ENCODE measurements around the gene SH3RF3. TPM values are rescaled to one million over a fixed set of nuclear protein-coding genes. Genes with fewer than 3 reads are reported as not detected.

Gene SH3RF3
- polyA plus RNA-seq, 1 of the 3 experiments (the other 2 are of a cell fraction), result 1.9 TPM

DNA sequence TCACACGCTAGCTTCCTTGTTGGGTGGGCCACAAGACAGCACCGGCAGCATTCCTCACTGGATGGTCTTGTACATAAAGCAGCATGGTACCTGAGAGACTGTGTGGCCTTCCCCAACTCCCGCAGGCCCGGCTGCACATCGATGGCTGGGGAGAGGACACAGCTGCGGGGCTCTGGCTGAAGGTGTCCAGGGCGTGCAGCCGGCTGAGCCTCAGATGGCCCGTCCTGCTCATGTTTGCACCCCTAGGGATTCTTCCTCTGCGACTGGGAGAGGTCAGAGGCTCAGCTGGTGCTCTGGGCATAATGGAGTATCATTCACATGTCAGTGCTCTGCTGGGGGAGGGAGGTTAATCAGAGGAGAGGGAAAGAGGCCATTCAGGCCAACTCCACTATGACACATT, 276.9 kb downstream of the SH3RF3 start:
- ChIA-PET CTCF (interaction anchor here (0.8 kb wide), 1 partner anchor 104 kb away, joined by 3 read pairs; no protein-coding TSS in a partner anchor), POLR2A (no interaction called here)
- Histone ChIP-seq H3K9me3 (no peaks in the 10 kb centered on the region), H3K9me2 (no peaks in the 10 kb centered on the region), H3K36me3 (replicated peaks in 1 of 2; ENCODE audit: control insufficient read depth in 1 of 2, insufficient read depth in 2 of 2, low read length in 1 of 2) (no peaks in the 10 kb centered on the region), H3K4me2 (no peak overlapping the region), H2AFZ (ENCODE audit: low read depth) (no peak overlapping the region), H3K27me3 (ENCODE audit: insufficient read depth) (no peaks in the 10 kb centered on the region), H3K27ac (ENCODE audit: low read depth in 2 of 2, low read length in 1 of 2) (no peak overlapping the region), H3K79me2 (ENCODE audit: insufficient read depth) (no peaks in the 10 kb centered on the region), H3K9ac (no peak overlapping the region), H3K4me1 (ENCODE audit: control insufficient read depth in 1 of 2, insufficient read depth in 2 of 2, low read depth in 1 of 2, low read length in 1 of 2) (peaks cover 0 to 10% of the 10 kb centered on the region in 2 experiments; a peak in 1 of 4 replicates), H3F3A (replicated peaks; ENCODE audit: insufficient read depth) (no peaks in the 10 kb centered on the region), H3K4me3 (ENCODE audit: low read depth in 2 of 2, low read length in 1 of 2) (no peak overlapping the region), H4K20me1 (ENCODE audit: insufficient read depth) (0 out of 2 replicates have a peak, but pooled peaks cover 6% of the 10 kb centered on the region)
- 92% methylated on average over 6 of the region's 10 CpGs for WGBS (ENCODE audit: low lambda C conversion rate)
- TF ChIP-seq, protein P1, sequence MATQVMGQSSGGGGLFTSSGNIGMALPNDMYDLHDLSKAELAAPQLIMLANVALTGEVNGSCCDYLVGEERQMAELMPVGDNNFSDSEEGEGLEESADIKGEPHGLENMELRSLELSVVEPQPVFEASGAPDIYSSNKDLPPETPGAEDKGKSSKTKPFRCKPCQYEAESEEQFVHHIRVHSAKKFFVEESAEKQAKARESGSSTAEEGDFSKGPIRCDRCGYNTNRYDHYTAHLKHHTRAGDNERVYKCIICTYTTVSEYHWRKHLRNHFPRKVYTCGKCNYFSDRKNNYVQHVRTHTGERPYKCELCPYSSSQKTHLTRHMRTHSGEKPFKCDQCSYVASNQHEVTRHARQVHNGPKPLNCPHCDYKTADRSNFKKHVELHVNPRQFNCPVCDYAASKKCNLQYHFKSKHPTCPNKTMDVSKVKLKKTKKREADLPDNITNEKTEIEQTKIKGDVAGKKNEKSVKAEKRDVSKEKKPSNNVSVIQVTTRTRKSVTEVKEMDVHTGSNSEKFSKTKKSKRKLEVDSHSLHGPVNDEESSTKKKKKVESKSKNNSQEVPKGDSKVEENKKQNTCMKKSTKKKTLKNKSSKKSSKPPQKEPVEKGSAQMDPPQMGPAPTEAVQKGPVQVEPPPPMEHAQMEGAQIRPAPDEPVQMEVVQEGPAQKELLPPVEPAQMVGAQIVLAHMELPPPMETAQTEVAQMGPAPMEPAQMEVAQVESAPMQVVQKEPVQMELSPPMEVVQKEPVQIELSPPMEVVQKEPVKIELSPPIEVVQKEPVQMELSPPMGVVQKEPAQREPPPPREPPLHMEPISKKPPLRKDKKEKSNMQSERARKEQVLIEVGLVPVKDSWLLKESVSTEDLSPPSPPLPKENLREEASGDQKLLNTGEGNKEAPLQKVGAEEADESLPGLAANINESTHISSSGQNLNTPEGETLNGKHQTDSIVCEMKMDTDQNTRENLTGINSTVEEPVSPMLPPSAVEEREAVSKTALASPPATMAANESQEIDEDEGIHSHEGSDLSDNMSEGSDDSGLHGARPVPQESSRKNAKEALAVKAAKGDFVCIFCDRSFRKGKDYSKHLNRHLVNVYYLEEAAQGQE (IDR thresholded peaks at IDR 0.05; ENCODE audit: low read depth, low read length), result no peak
- TF ChIP-seq RFX5 (IDR thresholded peaks at IDR 0.05; ENCODE audit: low read length), result no peak
- TF ChIP-seq, protein P2, sequence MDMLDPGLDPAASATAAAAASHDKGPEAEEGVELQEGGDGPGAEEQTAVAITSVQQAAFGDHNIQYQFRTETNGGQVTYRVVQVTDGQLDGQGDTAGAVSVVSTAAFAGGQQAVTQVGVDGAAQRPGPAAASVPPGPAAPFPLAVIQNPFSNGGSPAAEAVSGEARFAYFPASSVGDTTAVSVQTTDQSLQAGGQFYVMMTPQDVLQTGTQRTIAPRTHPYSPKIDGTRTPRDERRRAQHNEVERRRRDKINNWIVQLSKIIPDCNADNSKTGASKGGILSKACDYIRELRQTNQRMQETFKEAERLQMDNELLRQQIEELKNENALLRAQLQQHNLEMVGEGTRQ (IDR thresholded peaks at IDR 0.05; ENCODE audit: borderline replicate concordance, low read depth, low read length), result no peak
- no peak for TF ChIP-seq CHD2 (IDR thresholded peaks at IDR 0.05; ENCODE audit: low read length, partially characterized antibody)
- TF ChIP-seq SMC3 (IDR thresholded peaks at IDR 0.05; ENCODE audit: low read depth, low read length), result no peak
- TF ChIP-seq, protein P3, sequence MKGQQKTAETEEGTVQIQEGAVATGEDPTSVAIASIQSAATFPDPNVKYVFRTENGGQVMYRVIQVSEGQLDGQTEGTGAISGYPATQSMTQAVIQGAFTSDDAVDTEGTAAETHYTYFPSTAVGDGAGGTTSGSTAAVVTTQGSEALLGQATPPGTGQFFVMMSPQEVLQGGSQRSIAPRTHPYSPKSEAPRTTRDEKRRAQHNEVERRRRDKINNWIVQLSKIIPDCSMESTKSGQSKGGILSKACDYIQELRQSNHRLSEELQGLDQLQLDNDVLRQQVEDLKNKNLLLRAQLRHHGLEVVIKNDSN (IDR thresholded peaks at IDR 0.05; ENCODE audit: borderline replicate concordance, low read depth), result no peak
- TF ChIP-seq RXRA (IDR thresholded peaks at IDR 0.05; ENCODE audit: borderline replicate concordance, low read depth), result no peak
- no peak for TF ChIP-seq GABPA (IDR thresholded peaks at IDR 0.05; ENCODE audit: low read depth)
- TF ChIP-seq, protein P4, sequence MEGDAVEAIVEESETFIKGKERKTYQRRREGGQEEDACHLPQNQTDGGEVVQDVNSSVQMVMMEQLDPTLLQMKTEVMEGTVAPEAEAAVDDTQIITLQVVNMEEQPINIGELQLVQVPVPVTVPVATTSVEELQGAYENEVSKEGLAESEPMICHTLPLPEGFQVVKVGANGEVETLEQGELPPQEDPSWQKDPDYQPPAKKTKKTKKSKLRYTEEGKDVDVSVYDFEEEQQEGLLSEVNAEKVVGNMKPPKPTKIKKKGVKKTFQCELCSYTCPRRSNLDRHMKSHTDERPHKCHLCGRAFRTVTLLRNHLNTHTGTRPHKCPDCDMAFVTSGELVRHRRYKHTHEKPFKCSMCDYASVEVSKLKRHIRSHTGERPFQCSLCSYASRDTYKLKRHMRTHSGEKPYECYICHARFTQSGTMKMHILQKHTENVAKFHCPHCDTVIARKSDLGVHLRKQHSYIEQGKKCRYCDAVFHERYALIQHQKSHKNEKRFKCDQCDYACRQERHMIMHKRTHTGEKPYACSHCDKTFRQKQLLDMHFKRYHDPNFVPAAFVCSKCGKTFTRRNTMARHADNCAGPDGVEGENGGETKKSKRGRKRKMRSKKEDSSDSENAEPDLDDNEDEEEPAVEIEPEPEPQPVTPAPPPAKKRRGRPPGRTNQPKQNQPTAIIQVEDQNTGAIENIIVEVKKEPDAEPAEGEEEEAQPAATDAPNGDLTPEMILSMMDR (IDR thresholded peaks at IDR 0.05), result no peak
- TF ChIP-seq RCOR1 (IDR thresholded peaks at IDR 0.05; ENCODE audit: low read length), result no peak
- no peak for TF ChIP-seq TEAD4 (IDR thresholded peaks at IDR 0.05; ENCODE audit: borderline replicate concordance, insufficient read depth)
- no peak for TF ChIP-seq EZH2phosphoT487 (IDR thresholded peaks at IDR 0.05; ENCODE audit: borderline replicate concordance, low read depth)
- no peak for TF ChIP-seq FOXM1 (IDR thresholded peaks at IDR 0.05; ENCODE audit: low read depth)
- TF ChIP-seq MEF2A (IDR thresholded peaks at IDR 0.05; ENCODE audit: borderline replicate concordance, low read depth), result no peak
- no peak for TF ChIP-seq NFIC (IDR thresholded peaks at IDR 0.05; ENCODE audit: borderline replicate concordance)
- TF ChIP-seq FOXJ3 (CRISPR knock-in tag; IDR thresholded peaks at IDR 0.05), result no peak
- no peak for TF ChIP-seq FOSL2 (IDR thresholded peaks at IDR 0.05; ENCODE audit: borderline replicate concordance, low read depth)
- DNase-seq, result no peak

Measured in SK-N-SH (cell line).